Measurements from ENCODE around the gene VCP. TPM values are rescaled to one million over a fixed set of nuclear protein-coding genes. Genes with fewer than 3 reads are reported as not detected.

Gene VCP
- total RNA-seq, 1 experiment from 2014 or later: 200 TPM

DNA sequence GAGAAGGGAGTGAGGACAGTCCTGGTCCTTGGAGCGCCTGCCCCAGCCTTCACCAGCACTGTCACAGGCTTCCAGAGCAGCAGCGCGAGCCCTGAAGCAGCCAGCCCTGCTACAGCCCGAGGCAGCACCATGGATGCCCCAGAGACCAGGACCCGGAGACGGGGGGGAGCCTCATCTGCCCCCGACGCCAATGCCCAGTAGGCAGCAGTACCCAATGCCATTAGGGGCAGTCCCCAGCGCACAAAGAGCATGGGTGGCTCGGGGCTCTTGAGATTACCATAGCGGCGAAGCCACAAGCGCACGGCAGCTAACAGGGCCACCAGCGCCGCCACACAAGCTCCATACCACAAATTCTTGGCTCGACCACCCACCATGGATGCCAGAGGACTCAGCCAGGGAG lies 19.1 kb upstream of the VCP start:
- DNase-seq: no peak
- Histone ChIP-seq H3K4me2 (no peak overlapping the region), H2AFZ (no peak overlapping the region), H3K4me3 (no peak overlapping the region), H3K9me2 (ENCODE audit: insufficient read depth) (no peaks in the 10 kb centered on the region), H3K27ac (no peak overlapping the region), H3K79me2 (ENCODE audit: low read depth) (0 out of 2 replicates have a peak, but pooled peaks cover 6% of the 10 kb centered on the region), H3F3A (ENCODE audit: insufficient read depth, low read depth) (no peaks in the 10 kb centered on the region; the same call in 1 of the 2 replicates), H3K36me3 (ENCODE audit: low read depth) (no peaks in the 10 kb centered on the region), H3K4me1 (replicated peaks; ENCODE audit: insufficient read depth) (0 out of 2 replicates have a peak, but pooled peaks cover 3% of the 10 kb centered on the region), H3K27me3 (ENCODE audit: insufficient read depth, low read depth) (no peaks in the 10 kb centered on the region), H3K9me3 (ENCODE audit: insufficient read depth, low read depth) (no peaks in the 10 kb centered on the region), H4K20me1 (ENCODE audit: insufficient read depth) (no peaks in the 10 kb centered on the region)
- POLR2A ChIA-PET (ENCODE audit: unreplicated experiment): no interaction called here
- TF ChIP-seq, protein P1, sequence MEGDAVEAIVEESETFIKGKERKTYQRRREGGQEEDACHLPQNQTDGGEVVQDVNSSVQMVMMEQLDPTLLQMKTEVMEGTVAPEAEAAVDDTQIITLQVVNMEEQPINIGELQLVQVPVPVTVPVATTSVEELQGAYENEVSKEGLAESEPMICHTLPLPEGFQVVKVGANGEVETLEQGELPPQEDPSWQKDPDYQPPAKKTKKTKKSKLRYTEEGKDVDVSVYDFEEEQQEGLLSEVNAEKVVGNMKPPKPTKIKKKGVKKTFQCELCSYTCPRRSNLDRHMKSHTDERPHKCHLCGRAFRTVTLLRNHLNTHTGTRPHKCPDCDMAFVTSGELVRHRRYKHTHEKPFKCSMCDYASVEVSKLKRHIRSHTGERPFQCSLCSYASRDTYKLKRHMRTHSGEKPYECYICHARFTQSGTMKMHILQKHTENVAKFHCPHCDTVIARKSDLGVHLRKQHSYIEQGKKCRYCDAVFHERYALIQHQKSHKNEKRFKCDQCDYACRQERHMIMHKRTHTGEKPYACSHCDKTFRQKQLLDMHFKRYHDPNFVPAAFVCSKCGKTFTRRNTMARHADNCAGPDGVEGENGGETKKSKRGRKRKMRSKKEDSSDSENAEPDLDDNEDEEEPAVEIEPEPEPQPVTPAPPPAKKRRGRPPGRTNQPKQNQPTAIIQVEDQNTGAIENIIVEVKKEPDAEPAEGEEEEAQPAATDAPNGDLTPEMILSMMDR (conservative IDR thresholded peaks at IDR 0.05): no peak
- TF ChIP-seq EZH2 (IDR thresholded peaks at IDR 0.05; ENCODE audit: low read depth): no peak
- intact Hi-C loops (cut with micrococcal nuclease; ENCODE audit: unreplicated experiment): no loop called here
- CTCF ChIA-PET: no interaction called here
- no TSS peak for BruUV-seq (replicated peaks)

DNA sequence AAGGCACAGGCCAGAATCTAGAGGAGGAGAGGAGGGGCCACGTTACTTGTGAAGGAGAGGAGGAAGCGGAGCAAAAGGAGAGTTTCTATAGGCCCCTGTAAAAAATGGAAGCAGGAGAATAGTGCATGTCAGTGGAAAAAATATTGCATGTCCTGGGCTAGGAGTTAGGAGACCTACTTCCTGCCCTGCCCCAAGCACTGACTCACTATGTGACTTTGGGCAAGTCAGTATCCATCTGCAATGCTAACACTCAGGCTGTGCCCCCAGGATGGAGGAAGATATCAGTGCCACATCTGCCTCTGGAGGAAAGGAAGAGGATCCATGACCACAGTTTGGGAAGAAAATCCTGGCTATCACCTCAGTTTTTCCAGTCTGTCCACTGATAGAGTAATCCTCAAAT lies 17.0 kb upstream of the VCP start:
- Histone ChIP-seq H4K20me1 (ENCODE audit: insufficient read depth) (no peaks in the 10 kb centered on the region), H3K4me2 (no peak overlapping the region), H3K27ac (no peak overlapping the region), H3K4me1 (replicated peaks; ENCODE audit: insufficient read depth) (no peaks in the 10 kb centered on the region), H3K9me2 (ENCODE audit: insufficient read depth) (no peaks in the 10 kb centered on the region), H3K79me2 (ENCODE audit: low read depth) (no peaks in the 10 kb centered on the region), H3K36me3 (ENCODE audit: low read depth) (no peaks in the 10 kb centered on the region), H3F3A (ENCODE audit: insufficient read depth, low read depth) (no peaks in the 10 kb centered on the region), H3K27me3 (ENCODE audit: insufficient read depth, low read depth) (no peaks in the 10 kb centered on the region), H2AFZ (no peak overlapping the region), H3K4me3 (no peak overlapping the region), H3K9me3 (ENCODE audit: insufficient read depth, low read depth) (no peaks in the 10 kb centered on the region)
- intact Hi-C loops (cut with micrococcal nuclease; ENCODE audit: unreplicated experiment): no loop called here
- BruUV-seq (replicated peaks): no TSS peak
- ChIA-PET CTCF (no interaction called here), POLR2A (ENCODE audit: unreplicated experiment) (no interaction called here)
- TF ChIP-seq, protein P1 (conservative IDR thresholded peaks at IDR 0.05): no peak
- no peak for TF ChIP-seq EZH2 (IDR thresholded peaks at IDR 0.05; ENCODE audit: low read depth)
- DNase-seq: no peak

DNA sequence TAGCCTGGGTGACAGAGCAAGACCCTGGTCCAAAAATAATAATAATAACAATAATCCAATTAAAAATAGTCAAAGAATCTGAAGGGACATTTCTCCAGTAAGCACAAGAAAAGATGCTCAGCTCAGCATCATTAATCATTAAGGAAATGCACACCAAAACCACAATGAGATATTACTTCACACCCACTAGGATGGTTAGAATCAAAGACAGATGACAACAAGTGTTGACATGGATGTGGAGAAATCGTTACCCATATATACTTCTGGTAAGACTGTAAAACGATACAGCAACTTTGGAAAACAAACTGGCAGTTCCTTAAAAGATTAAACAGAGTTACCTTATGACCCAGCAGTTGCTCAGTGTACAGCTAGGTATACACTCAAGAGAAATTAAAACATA lies 12.7 kb upstream of the VCP start:
- POLR2A ChIA-PET (ENCODE audit: unreplicated experiment): no interaction called here
- Histone ChIP-seq H3K27ac (no peak overlapping the region), H2AFZ (no peak overlapping the region), H3F3A (ENCODE audit: insufficient read depth, low read depth) (peaks cover 14% of the 10 kb centered on the region; the same call in 1 of the 2 replicates), H3K36me3 (ENCODE audit: low read depth) (no peaks in the 10 kb centered on the region), H4K20me1 (ENCODE audit: insufficient read depth) (no peaks in the 10 kb centered on the region), H3K79me2 (ENCODE audit: low read depth) (no peaks in the 10 kb centered on the region), H3K27me3 (ENCODE audit: insufficient read depth, low read depth) (no peaks in the 10 kb centered on the region), H3K4me1 (replicated peaks; ENCODE audit: insufficient read depth) (no peaks in the 10 kb centered on the region), H3K4me3 (no peak overlapping the region), H3K9me2 (ENCODE audit: insufficient read depth) (no peaks in the 10 kb centered on the region), H3K9me3 (ENCODE audit: insufficient read depth, low read depth) (no peaks in the 10 kb centered on the region), H3K4me2 (no peak overlapping the region)
- no peak for DNase-seq
- intact Hi-C loops (cut with micrococcal nuclease; ENCODE audit: unreplicated experiment): no loop called here
- CTCF ChIA-PET: no interaction called here
- BruUV-seq (replicated peaks): no TSS peak
- no peak for TF ChIP-seq EZH2 (IDR thresholded peaks at IDR 0.05; ENCODE audit: low read depth)
- TF ChIP-seq, protein P1 (conservative IDR thresholded peaks at IDR 0.05): no peak

Measured in PC-9 (cell line).